Measurements from ENCODE around the gene C14orf132. TPM values are rescaled to one million over a fixed set of nuclear protein-coding genes. Genes with fewer than 3 reads are reported as not detected.

C14orf132 gene
- total RNA-seq, 4 donors from 2014 or later: 7.8 to 16.9 (median 15.0) TPM

DNA sequence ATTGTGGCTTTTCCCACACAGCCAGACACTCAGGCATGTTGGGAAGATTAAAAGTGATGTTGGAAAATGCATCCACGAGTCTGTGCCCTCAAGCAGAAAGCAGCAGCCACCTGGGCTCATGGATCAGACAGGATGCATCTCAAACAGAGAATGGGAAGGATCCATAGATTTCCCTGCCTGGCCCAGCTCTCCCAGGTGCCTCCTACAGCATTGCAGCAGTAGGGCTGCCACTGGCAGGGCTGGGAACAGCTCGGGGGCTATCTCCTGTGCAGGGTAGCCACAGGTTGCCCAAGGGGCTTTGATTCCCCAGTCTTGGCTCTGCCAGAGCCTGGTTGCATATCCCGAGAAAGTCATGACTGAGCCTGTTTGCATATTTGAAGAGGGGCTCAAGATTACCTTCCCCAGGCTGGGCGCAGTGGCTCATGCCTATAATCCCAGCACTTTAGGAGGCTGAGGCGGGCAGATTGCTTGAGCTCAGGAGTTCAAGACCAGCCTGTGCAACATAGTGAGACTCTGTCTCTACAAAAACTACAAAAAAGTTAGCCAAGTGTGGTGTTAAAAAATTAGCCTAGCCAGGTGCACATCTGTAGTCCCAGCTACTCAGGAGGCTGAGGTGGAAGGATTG, 19.5 kb downstream of the C14orf132 start:
- peaks cover 0 to 6% (median 0%) of the 10 kb centered on the region in 4 donors for H3K4me1 ChIP-seq
- DNase-seq (ENCODE audit: low spot score in 2 of 2): no peak

DNA sequence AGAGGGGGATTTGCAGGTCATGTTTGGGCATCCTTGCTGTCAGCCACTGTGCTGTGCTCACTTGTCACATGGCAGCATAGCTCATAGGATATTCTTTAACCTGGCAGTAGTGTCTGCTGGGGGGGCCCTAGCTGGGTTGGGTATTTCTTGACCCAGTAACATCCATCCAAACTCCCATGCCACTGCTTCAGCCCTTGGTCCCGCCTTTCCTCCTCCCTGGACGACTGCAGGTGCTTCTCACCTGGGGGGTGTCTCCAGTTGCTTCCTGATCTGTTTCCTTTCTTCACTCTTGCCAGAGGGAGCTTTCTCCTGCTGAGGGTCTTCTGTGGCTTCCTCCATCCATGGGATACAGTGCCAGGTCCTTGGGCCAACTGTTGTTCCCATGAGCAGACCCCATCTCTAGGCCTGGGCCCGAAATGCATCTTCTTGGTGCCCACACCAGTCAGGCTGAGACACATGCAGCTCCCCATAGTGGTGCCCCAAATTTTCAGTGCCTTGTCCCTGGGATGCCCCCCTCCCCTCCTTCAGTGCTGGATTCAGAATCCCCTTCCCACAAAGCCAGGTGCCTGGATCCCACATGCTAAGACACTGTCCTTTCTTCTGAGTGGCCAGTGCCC, 20.5 kb downstream of the C14orf132 start:
- Histone ChIP-seq H3K36me3 (no peaks in the 10 kb centered on the region), H3K9me3 (no peaks in the 10 kb centered on the region), H3K27me3 (no peaks in the 10 kb centered on the region), H3K4me1 (no peaks in the 10 kb centered on the region), H3K27ac (no peak overlapping the region), H3K4me3 (no peak overlapping the region)
- 77 to 85% methylated on average over 3 of the region's 3 CpGs for WGBS, 2 donors
- TF ChIP-seq, protein P1, sequence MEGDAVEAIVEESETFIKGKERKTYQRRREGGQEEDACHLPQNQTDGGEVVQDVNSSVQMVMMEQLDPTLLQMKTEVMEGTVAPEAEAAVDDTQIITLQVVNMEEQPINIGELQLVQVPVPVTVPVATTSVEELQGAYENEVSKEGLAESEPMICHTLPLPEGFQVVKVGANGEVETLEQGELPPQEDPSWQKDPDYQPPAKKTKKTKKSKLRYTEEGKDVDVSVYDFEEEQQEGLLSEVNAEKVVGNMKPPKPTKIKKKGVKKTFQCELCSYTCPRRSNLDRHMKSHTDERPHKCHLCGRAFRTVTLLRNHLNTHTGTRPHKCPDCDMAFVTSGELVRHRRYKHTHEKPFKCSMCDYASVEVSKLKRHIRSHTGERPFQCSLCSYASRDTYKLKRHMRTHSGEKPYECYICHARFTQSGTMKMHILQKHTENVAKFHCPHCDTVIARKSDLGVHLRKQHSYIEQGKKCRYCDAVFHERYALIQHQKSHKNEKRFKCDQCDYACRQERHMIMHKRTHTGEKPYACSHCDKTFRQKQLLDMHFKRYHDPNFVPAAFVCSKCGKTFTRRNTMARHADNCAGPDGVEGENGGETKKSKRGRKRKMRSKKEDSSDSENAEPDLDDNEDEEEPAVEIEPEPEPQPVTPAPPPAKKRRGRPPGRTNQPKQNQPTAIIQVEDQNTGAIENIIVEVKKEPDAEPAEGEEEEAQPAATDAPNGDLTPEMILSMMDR (IDR thresholded peaks at IDR 0.05): no peak
- TF ChIP-seq EP300 (IDR thresholded peaks at IDR 0.05) (no peak), POLR2A (IDR thresholded peaks at IDR 0.05) (no peak)
- DNase-seq (ENCODE audit: low spot score in 2 of 2): no peak

More for the DNA sequence above, 19.5 kb downstream of the C14orf132 start:
- Histone ChIP-seq H3K4me3 (no peak overlapping the region), H3K36me3 (no peaks in the 10 kb centered on the region), H3K9me3 (no peaks in the 10 kb centered on the region), H3K27me3 (no peaks in the 10 kb centered on the region), H3K27ac (no peak overlapping the region)
- TF ChIP-seq, protein P1 (IDR thresholded peaks at IDR 0.05): no peak
- TF ChIP-seq POLR2A (IDR thresholded peaks at IDR 0.05): no peak
- TF ChIP-seq EP300 (IDR thresholded peaks at IDR 0.05): no peak
- WGBS, 2 donors: 83 to 91% methylated on average over 4 to 5 of the region's 5 CpGs

DNA sequence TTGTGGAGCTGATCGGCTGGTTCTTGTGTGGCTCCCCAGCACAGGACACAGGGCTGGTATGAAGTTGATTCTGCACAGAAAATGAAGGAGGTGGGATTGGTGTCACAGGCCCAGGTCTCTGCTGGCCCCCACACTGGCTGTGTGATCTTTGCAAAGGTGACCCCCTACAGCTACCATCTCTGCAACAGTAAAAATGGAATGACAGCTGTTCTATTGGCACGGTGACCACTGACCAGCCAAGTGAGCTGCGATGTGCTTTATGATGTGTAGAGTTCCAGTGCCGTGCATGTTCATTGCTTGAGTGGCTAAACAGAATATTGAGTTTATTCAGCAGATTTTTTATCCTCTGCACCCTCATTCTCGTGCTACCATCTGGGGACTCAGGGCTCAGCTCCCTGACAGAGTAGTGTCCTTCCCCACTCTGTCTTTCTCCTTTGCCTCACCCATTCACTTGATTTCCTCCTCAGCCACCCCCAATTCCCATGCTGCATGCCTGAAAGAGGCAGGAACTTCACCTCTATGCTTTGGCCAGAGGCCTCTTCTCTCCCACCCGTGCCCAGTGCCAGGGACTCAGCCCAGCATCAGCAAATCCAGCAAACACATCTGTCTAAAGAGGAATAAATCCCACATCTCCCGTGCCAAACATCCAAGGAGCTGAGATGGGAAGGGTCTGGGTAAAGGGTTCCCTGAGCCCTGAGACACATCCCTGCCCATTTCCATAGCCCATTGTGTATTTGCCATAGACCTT, 21.2 kb downstream of the C14orf132 start:
- DNase-seq (ENCODE audit: low spot score in 2 of 2): no peak
- H3K4me1 ChIP-seq: no peaks in the 10 kb centered on the region
- TF ChIP-seq EP300 (IDR thresholded peaks at IDR 0.05) (no peak), POLR2A (IDR thresholded peaks at IDR 0.05) (no peak)
- TF ChIP-seq, protein P1 (IDR thresholded peaks at IDR 0.05): no peak
- WGBS, 2 donors: 81 to 84% methylated on average over 7 of the region's 7 CpGs
- H3K36me3 ChIP-seq: no peaks in the 10 kb centered on the region
- no peak overlapping the region for H3K4me3 ChIP-seq
- H3K27me3 ChIP-seq: no peaks in the 10 kb centered on the region
- H3K9me3 ChIP-seq: no peaks in the 10 kb centered on the region
- H3K27ac ChIP-seq: no peak overlapping the region

DNA sequence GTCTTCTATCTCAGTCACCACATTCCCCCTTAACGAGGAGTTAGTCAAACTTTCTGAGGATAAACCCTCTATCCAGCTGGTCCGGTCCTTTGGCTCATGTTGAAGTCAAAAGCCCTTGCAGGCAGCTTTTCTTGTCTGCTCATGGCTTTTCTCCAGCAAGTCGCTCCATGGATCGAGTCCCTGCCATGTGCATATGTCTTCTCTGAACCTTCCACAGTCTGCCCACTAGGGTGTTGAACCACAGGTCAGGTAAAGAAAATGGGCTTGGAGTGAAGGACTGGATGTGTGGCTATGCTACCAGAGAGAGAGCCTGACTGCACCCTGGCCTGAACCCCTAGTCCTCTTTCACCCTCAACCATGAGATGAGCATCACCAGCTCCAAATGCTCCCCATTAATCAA, 22.8 kb downstream of the C14orf132 start:
- TF ChIP-seq POLR2A (IDR thresholded peaks at IDR 0.05) (no peak), EP300 (IDR thresholded peaks at IDR 0.05) (no peak)
- TF ChIP-seq, protein P1 (IDR thresholded peaks at IDR 0.05): no peak
- WGBS, 2 donors: 86 to 88% methylated on average over 4 of the region's 4 CpGs
- Histone ChIP-seq H3K27me3 (no peaks in the 10 kb centered on the region), H3K4me1 (no peaks in the 10 kb centered on the region), H3K36me3 (no peaks in the 10 kb centered on the region), H3K9me3 (no peaks in the 10 kb centered on the region), H3K4me3 (no peak overlapping the region), H3K27ac (no peak overlapping the region)
- no peak for DNase-seq (ENCODE audit: low spot score in 2 of 2)

DNA sequence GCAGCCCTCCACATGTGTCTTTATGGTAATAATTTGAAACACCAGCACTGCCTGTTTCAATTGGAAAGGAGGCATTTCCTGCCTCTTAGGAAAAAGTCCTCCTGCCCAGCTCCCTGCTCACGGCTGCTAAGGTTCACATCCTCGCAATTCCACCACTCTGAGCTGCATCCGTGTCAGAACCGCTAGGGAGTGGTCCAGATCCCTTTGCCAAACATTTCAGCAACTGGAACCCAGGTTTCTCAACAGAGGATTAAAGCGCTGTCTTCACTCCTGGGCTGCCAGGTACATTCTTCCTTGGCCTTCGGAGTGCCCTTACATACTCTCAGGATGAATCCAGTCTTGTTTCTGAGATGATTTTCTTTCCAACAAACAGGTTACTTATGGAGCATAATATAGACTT, 23.3 kb downstream of the C14orf132 start:
- no peaks in the 10 kb centered on the region for H3K4me1 ChIP-seq
- no peak overlapping the region for H3K4me3 ChIP-seq
- 84 to 88% methylated on average over 6 of the region's 6 CpGs for WGBS, 2 donors
- H3K27me3 ChIP-seq: no peaks in the 10 kb centered on the region
- TF ChIP-seq EP300 (IDR thresholded peaks at IDR 0.05) (no peak), POLR2A (IDR thresholded peaks at IDR 0.05) (no peak)
- TF ChIP-seq, protein P1 (IDR thresholded peaks at IDR 0.05): no peak
- H3K36me3 ChIP-seq: no peaks in the 10 kb centered on the region
- H3K9me3 ChIP-seq: no peaks in the 10 kb centered on the region
- H3K27ac ChIP-seq: no peak overlapping the region
- DNase-seq (ENCODE audit: low spot score in 2 of 2): no peak
